GM23338 (cell line): ENCODE data around the gene ASRGL1. TPM values are rescaled to one million over a fixed set of nuclear protein-coding genes. Genes with fewer than 3 reads are reported as not detected.

ENCODE experiments used
- ATAC-seq: fragments of 200-7000 bp; cut with Tn5 transposase; 3 replicates; pipeline ENCODE4 v1.9.1; 2020
- DNase-seq: peaks from one replicate; pipeline ENCODE4 v3.0.0-alpha.2; 2015; ENCODE audit warnings: low spot score
- H2AFZ ChIP-seq: fragments of 200-600 bp; sonication (generic); 2 replicates; pipeline ENCODE4 v1.8.0; 2016; ENCODE audit warnings: antibody characterized with exemption, mild to moderate bottlenecking, moderate library complexity
- H3F3A ChIP-seq: fragments of 200-600 bp; sonication (generic); replicated peaks from 2 replicates; pipeline ENCODE4 v1.8.0; 2017; ENCODE audit warnings: antibody characterized with exemption, mixed run types, low read depth
- H3K27ac ChIP-seq: fragments of 200-600 bp; sonication (generic); 2 replicates; pipeline ENCODE4 v1.6.1; 2016; ENCODE audit warnings: low read depth
- H3K27me3 ChIP-seq: fragments of 200-600 bp; sonication (generic); 2 replicates; pipeline ENCODE4 v1.8.0; 2016; ENCODE audit warnings: mild to moderate bottlenecking, mixed run types, moderate library complexity; ENCODE audit not compliant: insufficient read depth
- H3K36me3 ChIP-seq: fragments of 200-600 bp; sonication (generic); 2 replicates; pipeline ENCODE4 v1.8.0; 2016; ENCODE audit warnings: mild to moderate bottlenecking; ENCODE audit not compliant: insufficient read depth
- H3K4me1 ChIP-seq: fragments of 200-600 bp; sonication (generic); 2 replicates; pipeline ENCODE4 v1.8.0; 2016; ENCODE audit warnings: mild to moderate bottlenecking, moderate library complexity; ENCODE audit not compliant: insufficient read depth
- H3K4me2 ChIP-seq: fragments of 200-600 bp; sonication (generic); 2 replicates; pipeline ENCODE4 v1.7.1; 2017; ENCODE audit warnings: mixed run types
- H3K4me3 ChIP-seq: fragments of 200-600 bp; sonication (generic); 2 replicates; pipeline ENCODE4 v1.6.1; 2016; ENCODE audit warnings: mixed run types
- H3K79me2 ChIP-seq: fragments of 200-600 bp; sonication (generic); replicated peaks from 2 replicates; pipeline ENCODE4 v1.8.0; 2017; ENCODE audit warnings: mild to moderate bottlenecking; ENCODE audit not compliant: insufficient read depth
- H3K9me2 ChIP-seq: fragments of 200-600 bp; sonication (generic); 2 replicates; pipeline ENCODE4 v1.8.0; 2017; ENCODE audit not compliant: insufficient read depth
- H4K20me1 ChIP-seq: fragments of 200-600 bp; sonication (generic); replicated peaks from 2 replicates; pipeline ENCODE4 v1.8.0; 2017; ENCODE audit warnings: mild to moderate bottlenecking; ENCODE audit not compliant: insufficient read depth
- H3K27ac Mint-ChIP-seq: 2 replicates; pipeline ENCODE4 v1.8.0; 2020; ENCODE audit warnings: inconsistent platforms, mild to moderate bottlenecking, moderate library complexity, mixed read lengths
- H3K27me3 Mint-ChIP-seq: 3 replicates; pipeline ENCODE4 v1.8.0; 2022; ENCODE audit warnings: low read depth, mild to moderate bottlenecking, moderate library complexity, mixed read lengths, inconsistent platforms; ENCODE audit not compliant: insufficient read depth, poor library complexity
- H3K36me3 Mint-ChIP-seq: 3 replicates; pipeline ENCODE4 v1.8.0; 2021; ENCODE audit warnings: low read depth, mild to moderate bottlenecking, inconsistent platforms, moderate library complexity, mixed read lengths
- H3K4me1 Mint-ChIP-seq: 3 replicates; pipeline ENCODE4 v1.8.0; 2020; ENCODE audit warnings: mild to moderate bottlenecking, inconsistent platforms, mixed read lengths
- H3K4me3 Mint-ChIP-seq: 3 replicates; pipeline ENCODE4 v1.8.0; 2021; ENCODE audit warnings: moderate library complexity, mild to moderate bottlenecking, inconsistent platforms, mixed read lengths
- H3K9me3 Mint-ChIP-seq: 3 replicates; pipeline ENCODE4 v1.8.0; 2020; ENCODE audit warnings: moderate library complexity, mild to moderate bottlenecking, inconsistent platforms, mixed read lengths
- STAT1 ChIP-seq: IDR thresholded peaks from one replicate; pipeline ENCODE4 v1.6.1; 2016; ENCODE audit warnings: antibody characterized with exemption; ENCODE audit not compliant: unreplicated experiment
- polyA plus RNA-seq: library from polyadenylated mRNA; unstranded; fragments of >200 nt; fragmentation: Nextera tagmentation; extraction: Ambion mirVana; gene quantifications from 2 replicates; pipeline ENCODE4 v1.2.1, GENCODE V29; 2016
- total RNA-seq: library from RNA; depleted of rRNA; stranded (reverse); fragments of >200 nt; shearing (Covaris generic); gene quantifications from 2 replicates; pipeline ENCODE4 v1.2.3, GENCODE V29; 2014
- TF ChIP-seq, protein P1 (sequence below), 2 experiments: fragments of 200-600 bp in 1 of 2; sonication (generic) in 1 of 2; conservative IDR thresholded peaks; 2 replicates each; pipeline versions ENCODE4 v1.5.1 to v1.6.1; 2016 to 2017; ENCODE audit warnings: antibody characterized with exemption in 2 of 2, low read depth in 2 of 2, mild to moderate bottlenecking in 2 of 2, moderate library complexity in 1 of 2
- TF ChIP-seq, protein P2 (sequence below): IDR thresholded peaks from one replicate; pipeline ENCODE4 v1.6.1; 2018; ENCODE audit warnings: antibody characterized with exemption; ENCODE audit not compliant: unreplicated experiment

ASRGL1 gene
- total and polyA plus RNA-seq, 2 experiments from 2014 or later: 32.9 to 50.3 TPM

DNA sequence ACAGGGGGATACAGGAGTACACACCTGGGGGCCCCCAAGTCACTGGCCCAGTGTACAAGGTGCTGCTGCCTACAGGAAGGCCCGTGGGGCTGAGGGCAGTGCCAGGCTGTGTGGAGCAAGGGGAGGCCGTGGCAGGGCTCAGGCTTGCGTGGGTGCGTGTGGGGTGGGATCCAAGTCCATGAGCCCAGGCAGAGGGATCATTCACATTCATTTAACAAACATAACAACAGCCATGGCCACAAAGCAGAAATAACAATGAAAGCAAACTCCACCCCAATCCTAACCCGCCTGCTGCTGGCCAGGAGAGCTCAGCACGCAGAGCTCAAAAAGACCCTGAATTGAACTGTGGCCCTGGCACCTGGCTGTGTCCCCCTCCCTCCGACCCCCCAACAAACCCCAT, 64.6 kb downstream of the ASRGL1 start (continued):
- TF ChIP-seq, protein P1, sequence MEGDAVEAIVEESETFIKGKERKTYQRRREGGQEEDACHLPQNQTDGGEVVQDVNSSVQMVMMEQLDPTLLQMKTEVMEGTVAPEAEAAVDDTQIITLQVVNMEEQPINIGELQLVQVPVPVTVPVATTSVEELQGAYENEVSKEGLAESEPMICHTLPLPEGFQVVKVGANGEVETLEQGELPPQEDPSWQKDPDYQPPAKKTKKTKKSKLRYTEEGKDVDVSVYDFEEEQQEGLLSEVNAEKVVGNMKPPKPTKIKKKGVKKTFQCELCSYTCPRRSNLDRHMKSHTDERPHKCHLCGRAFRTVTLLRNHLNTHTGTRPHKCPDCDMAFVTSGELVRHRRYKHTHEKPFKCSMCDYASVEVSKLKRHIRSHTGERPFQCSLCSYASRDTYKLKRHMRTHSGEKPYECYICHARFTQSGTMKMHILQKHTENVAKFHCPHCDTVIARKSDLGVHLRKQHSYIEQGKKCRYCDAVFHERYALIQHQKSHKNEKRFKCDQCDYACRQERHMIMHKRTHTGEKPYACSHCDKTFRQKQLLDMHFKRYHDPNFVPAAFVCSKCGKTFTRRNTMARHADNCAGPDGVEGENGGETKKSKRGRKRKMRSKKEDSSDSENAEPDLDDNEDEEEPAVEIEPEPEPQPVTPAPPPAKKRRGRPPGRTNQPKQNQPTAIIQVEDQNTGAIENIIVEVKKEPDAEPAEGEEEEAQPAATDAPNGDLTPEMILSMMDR (conservative IDR thresholded peaks at IDR 0.05; ENCODE audit: low read depth in 2 of 2): no peak

DNA sequence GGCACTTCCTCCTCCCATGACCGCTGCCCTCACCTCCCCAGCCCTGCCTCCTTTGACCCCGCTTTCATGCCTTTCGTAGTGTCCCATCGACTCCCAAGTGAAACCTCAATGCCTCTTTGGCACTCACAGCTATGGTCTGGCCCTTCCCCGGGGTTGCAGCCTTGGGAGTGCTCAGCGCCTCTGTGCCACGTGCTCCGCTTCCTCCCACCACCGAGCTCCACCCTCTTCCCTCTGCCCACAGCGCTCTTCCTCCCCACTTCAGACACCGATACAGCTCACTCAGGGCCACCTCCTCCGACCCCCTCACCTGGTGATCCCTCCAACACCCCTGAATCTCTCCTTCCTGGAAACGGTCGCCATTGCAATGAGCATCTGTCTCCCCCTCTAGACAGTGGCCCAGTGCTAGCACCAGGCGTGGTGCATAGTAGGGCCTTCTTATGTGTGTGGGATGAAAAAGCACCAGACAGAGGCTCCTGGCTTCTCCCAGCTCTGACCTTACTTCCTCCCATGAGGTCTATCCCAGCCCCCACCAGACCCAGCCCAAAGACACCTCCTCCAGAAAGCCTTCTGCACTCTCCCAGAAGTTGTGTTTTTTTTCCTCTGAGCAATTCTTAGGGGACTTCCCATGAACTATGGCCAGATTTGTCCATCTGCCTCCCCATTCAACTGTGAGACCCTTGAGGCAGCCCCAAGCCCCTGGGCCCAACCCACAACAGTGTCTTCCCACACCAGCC, 65.1 kb downstream of the ASRGL1 start:
- no peaks in the 10 kb centered on the region for H3K27me3 ChIP-seq
- no peaks in the 10 kb centered on the region for H3K79me2 ChIP-seq
- no peaks in the 10 kb centered on the region; the same call in 2 of the 3 replicates for H3K9me3 Mint-ChIP-seq
- no peak overlapping the region for H3K4me2 ChIP-seq
- no peaks in the 10 kb centered on the region for H3K36me3 ChIP-seq
- peak overlapping the region; percentile 72; the same call in 1 of the 2 replicates for H2AFZ ChIP-seq
- DNase-seq: no peak
- H3K4me3 Mint-ChIP-seq: no peak overlapping the region
- no peak overlapping the region for H3K27ac Mint-ChIP-seq
- peaks cover 4% of the 10 kb centered on the region; the same call in 1 of the 2 replicates for H3K4me1 ChIP-seq
- H3F3A ChIP-seq: no peaks in the 10 kb centered on the region
- no peak overlapping the region for H3K27ac ChIP-seq
- TF ChIP-seq STAT1: no peak
- TF ChIP-seq, protein P1 (conservative IDR thresholded peaks at IDR 0.05; ENCODE audit: low read depth in 2 of 2): no peak
- TF ChIP-seq, protein P2, sequence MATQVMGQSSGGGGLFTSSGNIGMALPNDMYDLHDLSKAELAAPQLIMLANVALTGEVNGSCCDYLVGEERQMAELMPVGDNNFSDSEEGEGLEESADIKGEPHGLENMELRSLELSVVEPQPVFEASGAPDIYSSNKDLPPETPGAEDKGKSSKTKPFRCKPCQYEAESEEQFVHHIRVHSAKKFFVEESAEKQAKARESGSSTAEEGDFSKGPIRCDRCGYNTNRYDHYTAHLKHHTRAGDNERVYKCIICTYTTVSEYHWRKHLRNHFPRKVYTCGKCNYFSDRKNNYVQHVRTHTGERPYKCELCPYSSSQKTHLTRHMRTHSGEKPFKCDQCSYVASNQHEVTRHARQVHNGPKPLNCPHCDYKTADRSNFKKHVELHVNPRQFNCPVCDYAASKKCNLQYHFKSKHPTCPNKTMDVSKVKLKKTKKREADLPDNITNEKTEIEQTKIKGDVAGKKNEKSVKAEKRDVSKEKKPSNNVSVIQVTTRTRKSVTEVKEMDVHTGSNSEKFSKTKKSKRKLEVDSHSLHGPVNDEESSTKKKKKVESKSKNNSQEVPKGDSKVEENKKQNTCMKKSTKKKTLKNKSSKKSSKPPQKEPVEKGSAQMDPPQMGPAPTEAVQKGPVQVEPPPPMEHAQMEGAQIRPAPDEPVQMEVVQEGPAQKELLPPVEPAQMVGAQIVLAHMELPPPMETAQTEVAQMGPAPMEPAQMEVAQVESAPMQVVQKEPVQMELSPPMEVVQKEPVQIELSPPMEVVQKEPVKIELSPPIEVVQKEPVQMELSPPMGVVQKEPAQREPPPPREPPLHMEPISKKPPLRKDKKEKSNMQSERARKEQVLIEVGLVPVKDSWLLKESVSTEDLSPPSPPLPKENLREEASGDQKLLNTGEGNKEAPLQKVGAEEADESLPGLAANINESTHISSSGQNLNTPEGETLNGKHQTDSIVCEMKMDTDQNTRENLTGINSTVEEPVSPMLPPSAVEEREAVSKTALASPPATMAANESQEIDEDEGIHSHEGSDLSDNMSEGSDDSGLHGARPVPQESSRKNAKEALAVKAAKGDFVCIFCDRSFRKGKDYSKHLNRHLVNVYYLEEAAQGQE: no peak
- H3K4me3 ChIP-seq: no peak overlapping the region
- no peaks in the 10 kb centered on the region for H3K36me3 Mint-ChIP-seq
- no peaks in the 10 kb centered on the region for H3K9me2 ChIP-seq
- peaks cover 10% of the 10 kb centered on the region for H3K27me3 Mint-ChIP-seq
- ATAC-seq: peak; percentile 33
- no peaks in the 10 kb centered on the region for H4K20me1 ChIP-seq
- peaks cover 23% of the 10 kb centered on the region for H3K4me1 Mint-ChIP-seq
